HG02973 (cell line): Measurements from ENCODE around the gene CLDN4.

Source experiments
- ATAC-seq: cut with Tn5 transposase; IDR thresholded peaks from one replicate; pipeline ENCODE4 v1.9.1; 2021; ENCODE audit warnings: moderate library complexity; ENCODE audit not compliant: unreplicated experiment

Gene CLDN4

DNA sequence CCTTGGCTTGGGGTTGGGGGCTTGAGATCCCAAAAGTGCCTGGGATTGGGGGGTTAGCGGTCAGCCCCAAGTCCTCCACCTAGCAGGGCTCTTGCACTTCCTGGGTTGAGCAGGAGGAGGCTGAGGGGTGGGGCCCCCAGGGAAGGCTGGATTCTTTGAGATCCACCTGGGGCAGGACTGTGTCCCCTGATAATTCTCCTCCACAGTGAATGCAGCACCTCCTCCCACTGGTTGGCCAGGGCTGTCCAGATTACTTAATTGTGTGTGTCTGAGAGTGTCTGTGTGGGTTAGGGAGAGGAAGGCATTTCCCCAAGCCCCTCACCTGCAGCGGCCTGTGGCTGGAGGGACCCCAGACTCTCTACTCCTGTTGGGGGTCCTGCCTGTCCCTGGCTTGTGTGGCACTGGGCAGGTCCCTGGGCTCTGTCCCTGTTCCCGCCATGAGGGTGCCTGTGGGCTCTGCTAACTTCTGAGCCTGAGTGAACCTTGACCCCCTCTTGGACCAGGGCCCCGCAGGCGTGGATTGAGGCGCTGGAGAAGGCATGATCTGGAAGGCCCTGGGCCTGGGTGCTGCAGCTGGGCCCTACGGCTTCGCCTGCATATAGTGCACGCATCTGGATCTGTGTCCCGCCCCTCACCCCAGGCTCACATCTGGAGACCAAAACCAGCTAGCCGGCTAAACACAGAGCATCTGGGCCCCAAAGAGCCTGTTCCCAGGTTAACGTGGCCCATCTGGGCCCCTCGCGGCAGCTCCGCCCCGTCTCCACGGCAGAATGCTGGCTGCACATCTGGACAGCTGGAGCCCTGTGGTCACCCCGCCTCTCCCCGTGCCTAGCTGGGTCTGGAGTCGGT is 40.6 kb downstream of the CLDN4 start:
- ATAC-seq = no peak

DNA sequence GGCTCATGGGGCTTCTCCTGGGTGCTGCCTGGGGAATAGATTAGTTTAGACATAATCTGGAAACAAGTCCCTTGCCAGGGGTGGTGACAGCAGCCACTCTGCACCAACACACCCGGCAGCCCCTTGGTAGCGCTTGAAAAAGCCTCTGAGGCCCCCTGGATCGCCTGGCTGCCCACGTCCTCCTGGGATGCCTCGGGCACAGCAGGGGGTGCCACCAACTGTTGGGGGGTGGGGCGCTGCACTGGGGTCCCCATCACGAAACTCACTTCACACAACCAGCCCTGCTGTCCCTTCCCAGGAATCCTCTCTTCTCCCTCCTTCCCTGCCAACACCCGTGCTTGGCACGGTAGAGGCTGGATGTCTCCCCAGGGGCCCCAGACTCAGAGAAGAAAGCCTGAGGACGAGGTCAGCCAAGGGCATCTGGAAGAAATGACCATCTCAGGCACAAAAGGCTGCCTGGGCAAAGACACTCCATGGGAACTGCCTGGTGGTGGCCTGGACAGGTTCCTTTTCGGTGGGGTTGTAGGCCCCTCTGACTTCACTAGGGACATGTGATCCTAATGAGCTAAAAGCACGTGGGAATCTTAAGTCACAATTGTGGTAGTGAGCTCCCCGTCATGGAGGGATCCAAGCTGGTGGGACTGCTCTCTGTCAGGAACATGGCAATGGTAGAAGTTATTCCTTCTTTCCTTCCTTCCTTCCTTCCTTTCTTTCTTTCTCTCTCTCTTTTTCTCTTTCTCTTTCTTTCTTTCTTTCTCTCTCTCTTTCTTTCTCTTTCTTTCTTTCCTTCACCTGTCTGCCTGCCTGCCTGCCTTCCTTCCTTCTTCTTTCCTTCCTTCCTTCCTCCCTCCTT is 41.5 kb downstream of the CLDN4 start:
- no peak for ATAC-seq

DNA sequence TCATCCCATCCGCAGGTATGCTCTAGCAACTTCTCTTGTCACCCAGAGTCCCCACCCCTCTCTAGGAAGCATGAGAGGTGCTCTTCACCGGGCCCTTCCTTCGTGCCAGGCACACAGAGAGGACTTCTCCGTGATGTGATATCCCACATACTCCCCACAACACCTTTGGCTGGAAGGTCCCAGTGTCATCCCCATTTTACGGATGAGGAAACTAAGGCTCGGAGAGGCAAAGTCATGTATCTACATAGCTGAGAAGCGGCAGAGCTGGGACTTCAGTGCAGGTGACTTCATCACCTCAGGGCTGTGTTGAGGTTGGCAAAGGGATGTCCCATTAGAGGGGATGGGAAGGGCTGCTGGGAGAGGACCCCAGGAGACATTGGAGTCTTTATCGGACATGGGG is 45.6 kb downstream of the CLDN4 start:
- ATAC-seq = no peak

DNA sequence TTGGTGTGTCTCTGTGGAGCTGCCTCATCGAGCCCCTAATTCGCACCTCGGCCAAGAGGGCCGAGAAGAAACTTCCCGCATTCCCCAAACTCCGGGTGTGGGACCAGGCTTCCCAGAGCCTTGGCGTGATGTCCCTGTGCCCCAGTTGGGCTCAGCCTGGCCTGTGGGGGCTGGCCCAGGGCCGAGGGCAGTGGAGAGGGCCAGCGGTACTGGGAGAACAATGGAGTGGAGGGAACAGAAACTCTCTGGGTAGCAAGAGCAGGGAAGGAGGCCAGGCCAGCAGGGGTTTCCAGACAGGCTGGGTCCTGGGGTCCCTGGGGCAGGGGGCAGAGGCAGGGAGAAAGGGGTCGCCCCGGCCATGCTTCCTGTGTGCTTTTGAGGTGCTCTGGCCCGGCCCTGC is 46.2 kb downstream of the CLDN4 start:
- no peak for ATAC-seq

DNA sequence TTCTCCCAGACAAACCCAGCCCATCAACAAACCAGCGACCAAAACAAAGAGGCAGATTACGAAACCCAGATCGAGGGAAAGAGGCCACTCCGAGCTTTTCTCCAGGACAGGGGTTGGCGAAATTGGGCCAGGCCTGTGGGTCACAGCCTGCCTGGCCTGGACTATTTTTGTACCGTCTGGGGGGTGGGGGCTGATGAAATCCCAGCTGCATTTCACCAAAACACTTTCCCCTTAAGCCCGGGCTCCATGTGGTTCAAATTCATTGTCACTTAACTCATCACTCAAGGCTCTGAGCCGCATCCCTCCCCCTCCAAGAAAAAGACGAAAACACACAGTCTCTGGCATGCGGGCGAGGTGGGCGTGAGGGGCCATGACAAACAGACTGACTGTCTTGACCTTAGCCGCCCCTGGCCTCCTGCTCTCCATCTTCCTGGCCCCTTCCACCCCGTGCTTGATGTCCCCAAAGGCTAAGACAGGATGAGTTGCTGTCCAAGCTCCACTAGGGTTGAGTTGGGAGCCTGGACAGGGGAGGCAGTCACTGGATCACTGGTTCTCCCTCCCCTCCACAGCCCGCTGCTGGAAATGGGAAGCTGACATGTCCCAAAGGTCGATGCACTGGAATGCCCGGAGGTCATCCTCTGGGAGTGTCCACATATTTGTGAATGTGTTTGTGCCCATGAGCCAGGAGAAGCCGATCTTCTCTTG is 49.3 kb downstream of the CLDN4 start:
- ATAC-seq = no peak

DNA sequence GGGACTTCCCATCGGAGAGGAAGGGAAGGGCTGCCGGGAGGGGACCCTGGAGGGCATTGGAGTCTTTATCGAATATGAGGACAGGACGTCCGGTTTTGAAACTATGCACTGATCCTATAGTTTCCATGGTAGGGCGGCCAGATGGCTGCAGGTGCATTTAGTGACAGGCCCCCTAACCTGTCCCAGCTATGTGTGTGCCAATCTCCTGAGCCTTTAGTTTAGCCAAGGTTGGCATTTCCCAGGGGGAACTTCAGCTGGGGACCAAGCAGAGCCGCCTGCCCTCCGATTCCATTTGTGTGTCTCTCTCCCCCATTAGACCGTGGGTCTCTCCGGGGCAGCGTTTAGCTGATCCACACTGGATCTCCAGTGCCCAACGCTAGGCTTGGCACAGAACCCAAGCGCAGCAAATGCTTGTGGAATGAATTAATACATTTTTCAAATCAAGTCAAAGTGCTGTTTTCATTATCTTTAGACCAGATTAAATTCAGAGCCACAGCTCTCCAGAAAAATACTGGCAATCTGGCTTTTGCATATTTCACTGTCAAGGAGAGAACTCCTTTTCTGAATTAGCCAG is 50.0 kb downstream of the CLDN4 start:
- no peak for ATAC-seq

DNA sequence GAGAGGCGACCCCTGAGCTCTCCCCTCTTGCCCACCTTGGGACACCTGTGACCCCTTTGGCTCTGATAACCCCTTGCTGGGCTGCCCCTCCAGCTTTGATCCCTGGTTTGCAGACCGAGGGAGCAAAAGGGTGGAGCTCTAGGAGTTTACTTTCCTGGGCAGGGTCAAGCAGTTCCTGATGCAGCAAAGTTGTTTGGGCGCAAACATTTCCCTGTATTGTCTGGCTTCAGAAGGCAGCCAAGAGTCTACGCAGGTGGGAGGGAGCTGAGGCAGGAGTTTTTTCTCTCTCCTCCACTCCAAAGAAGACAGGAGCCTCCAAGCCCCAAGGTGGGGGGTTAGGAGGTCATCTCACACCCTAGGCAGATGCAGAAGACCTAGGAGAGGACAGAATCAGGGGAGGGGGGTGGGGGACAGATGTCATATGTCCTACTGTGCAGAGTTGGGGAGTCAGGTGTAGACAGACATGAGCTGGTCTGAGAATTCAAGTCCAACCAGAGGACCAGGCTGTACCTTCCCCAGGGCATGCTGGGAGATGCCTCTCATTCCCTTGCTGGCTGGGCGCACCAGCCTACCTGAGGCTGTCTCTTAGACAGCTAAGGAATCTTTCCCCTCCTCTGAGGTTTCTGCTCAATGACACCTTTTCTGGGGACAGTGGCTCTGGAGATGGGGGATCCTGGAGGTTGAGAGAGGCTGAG is 50.7 kb downstream of the CLDN4 start:
- no peak for ATAC-seq

DNA sequence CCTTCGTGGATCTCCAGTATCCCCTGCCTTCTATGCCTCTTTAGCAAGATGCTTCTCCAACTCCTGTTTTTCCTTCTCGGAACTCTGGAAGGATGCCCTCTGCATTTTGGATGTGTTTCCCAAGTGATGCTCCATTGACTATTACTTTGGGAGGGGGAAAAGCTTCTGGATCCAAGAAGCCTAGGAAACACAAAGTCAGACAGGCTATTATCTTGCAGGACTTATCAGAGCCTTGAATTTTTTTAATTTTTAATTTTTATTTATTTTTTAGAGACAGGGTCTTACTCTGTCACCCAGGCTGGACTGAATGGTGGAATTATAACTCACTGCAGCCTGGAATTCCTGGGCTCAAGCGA is 51.2 kb downstream of the CLDN4 start:
- ATAC-seq = no peak
